Trophoblast cell (in vitro differentiated cells and primary cell): ENCODE data around the gene SLC35E1.

Source experiments
- DNase-seq, 2 donors: peaks; one replicate each; pipeline ENCODE4 v3.0.0-alpha.2; 2016
- H2AFZ ChIP-seq: 2 replicates; pipeline ENCODE4 v1.6.1; 2013; ENCODE audit warnings: low read length, moderate library complexity, mild to moderate bottlenecking; ENCODE audit not compliant: insufficient read depth, poor library complexity
- H2AK5ac ChIP-seq: 2 replicates; pipeline ENCODE4 v1.6.1; 2013; ENCODE audit warnings: mild to moderate bottlenecking, low read length
- H2BK120ac ChIP-seq: 2 replicates; pipeline ENCODE4 v1.6.1; 2013; ENCODE audit warnings: low read length, mild to moderate bottlenecking, moderate library complexity; ENCODE audit not compliant: insufficient read depth, poor library complexity
- H2BK12ac ChIP-seq: 2 replicates; pipeline ENCODE4 v1.6.1; 2013; ENCODE audit warnings: mild to moderate bottlenecking, low read length, moderate library complexity
- H2BK5ac ChIP-seq: 2 replicates; pipeline ENCODE4 v1.6.1; 2013; ENCODE audit warnings: low read length, low read depth, moderate library complexity, mild to moderate bottlenecking; ENCODE audit not compliant: poor library complexity
- H3K14ac ChIP-seq: 2 replicates; pipeline ENCODE4 v1.6.1; 2013; ENCODE audit warnings: mild to moderate bottlenecking, low read length
- H3K18ac ChIP-seq: 2 replicates; pipeline ENCODE4 v1.6.1; 2013; ENCODE audit warnings: mild to moderate bottlenecking, low read length
- H3K23ac ChIP-seq: 2 replicates; pipeline ENCODE4 v1.6.1; 2013; ENCODE audit warnings: low read length
- H3K27ac ChIP-seq: 2 replicates; pipeline ENCODE4 v1.5.1; 2013; ENCODE audit warnings: low read depth, mild to moderate bottlenecking, inconsistent platforms, low read length, moderate library complexity
- H3K27me3 ChIP-seq: 2 replicates; pipeline ENCODE4 v1.6.1; 2013; ENCODE audit warnings: inconsistent platforms, mild to moderate bottlenecking, low read length, moderate library complexity; ENCODE audit not compliant: insufficient read depth
- H3K36me3 ChIP-seq, 2 experiments: 1 replicate in 1 of 2; 2 replicates in 1 of 2; pipeline ENCODE4 v1.6.1; 2013; ENCODE audit warnings: low read length in 2 of 2, mild to moderate bottlenecking in 2 of 2, moderate library complexity in 1 of 2; ENCODE audit not compliant: insufficient read depth in 2 of 2, control insufficient read depth in 1 of 2
- H3K4ac ChIP-seq: 2 replicates; pipeline ENCODE4 v1.6.1; 2013; ENCODE audit warnings: low read depth, mild to moderate bottlenecking, low read length, moderate library complexity
- H3K4me1 ChIP-seq, 2 experiments: 1 replicate in 1 of 2; 2 replicates in 1 of 2; pipeline ENCODE4 v1.6.1; 2013; ENCODE audit warnings: low read length in 2 of 2, mild to moderate bottlenecking in 2 of 2, moderate library complexity in 1 of 2; ENCODE audit not compliant: insufficient read depth in 2 of 2, control insufficient read depth in 1 of 2
- H3K4me2 ChIP-seq: 2 replicates; pipeline ENCODE4 v1.6.1; 2013; ENCODE audit warnings: inconsistent platforms, mild to moderate bottlenecking, low read length, moderate library complexity
- H3K4me3 ChIP-seq: 2 replicates; pipeline ENCODE4 v1.5.1; 2013; ENCODE audit warnings: mild to moderate bottlenecking, low read depth, low read length, inconsistent platforms
- H3K79me1 ChIP-seq: one replicate; pipeline ENCODE4 v1.6.1; 2013; ENCODE audit warnings: low read length
- H3K79me2 ChIP-seq: 2 replicates; pipeline ENCODE4 v1.6.1; 2013; ENCODE audit warnings: low read length, mild to moderate bottlenecking; ENCODE audit not compliant: control insufficient read depth, insufficient read depth, poor library complexity
- H3K9ac ChIP-seq: 2 replicates; pipeline ENCODE4 v1.6.1; 2013; ENCODE audit warnings: mild to moderate bottlenecking, low read length
- H3K9me3 ChIP-seq: 2 replicates; pipeline ENCODE4 v1.6.1; 2013; ENCODE audit warnings: low read depth, mild to moderate bottlenecking, control low read depth, inconsistent platforms, low read length; ENCODE audit not compliant: insufficient read depth
- H4K12ac ChIP-seq: 2 replicates; pipeline ENCODE4 v1.6.1; 2013; ENCODE audit warnings: low read depth, mild to moderate bottlenecking, low read length, moderate library complexity
- H4K8ac ChIP-seq: 2 replicates; pipeline ENCODE4 v1.6.1; 2013; ENCODE audit warnings: low read depth, mild to moderate bottlenecking, low read length, moderate library complexity
- H4K91ac ChIP-seq: one replicate; pipeline ENCODE4 v1.6.1; 2013; ENCODE audit warnings: low read depth, mild to moderate bottlenecking, low read length, moderate library complexity
- WGBS: extraction: QIAGEN DNeasy Blood & Tissue Kit; methylation state at CpG from one replicate; pipeline ENCODE4 v1.1.7; 2013; ENCODE audit warnings: missing lambda C conversion rate; ENCODE audit not compliant: insufficient read length, insufficient coverage; ENCODE audit errors: extremely low coverage; 5-methylcytosine and 5-hydroxymethylcytosine counted together

SLC35E1 gene

GRCh38 chr19:16599655-16600346 is 27.6 kb upstream of the SLC35E1 start:
- Histone ChIP-seq H3K4me1 (no peaks in the 10 kb centered on the region), H3K18ac (no peak overlapping the region), H3K27me3 (no peaks in the 10 kb centered on the region), H2BK12ac (no peak overlapping the region), H3K27ac (no peak overlapping the region), H3K14ac (no peak overlapping the region), H3K79me2 (peaks cover 10% of the 10 kb centered on the region), H3K4me3 (no peak overlapping the region), H3K9ac (no peak overlapping the region), H3K23ac (no peak overlapping the region), H3K79me1 (no peaks in the 10 kb centered on the region), H2AFZ (no peak overlapping the region), H4K12ac (no peak overlapping the region), H3K4me2 (no peak overlapping the region), H3K36me3 (peaks cover 0 to 4% of the 10 kb centered on the region in 2 experiments), H2BK120ac (no peak overlapping the region), H4K8ac (no peak overlapping the region), H3K9me3 (no peaks in the 10 kb centered on the region), H2AK5ac (no peak overlapping the region), H4K91ac (no peak overlapping the region), H3K4ac (peak overlapping the region; percentile 17), H2BK5ac (no peak overlapping the region)
- DNase-seq: no peak
- WGBS: no CpG with 5 or more reads among the region's 6 CpGs

GRCh38 chr19:16598848-16599247 is 26.6 kb upstream of the SLC35E1 start:
- Histone ChIP-seq H3K18ac (no peak overlapping the region), H2BK5ac (no peak overlapping the region), H3K4ac (no peak overlapping the region), H2BK12ac (no peak overlapping the region), H3K4me2 (no peak overlapping the region), H3K9ac (no peak overlapping the region), H3K23ac (no peak overlapping the region), H4K8ac (no peak overlapping the region), H3K27ac (no peak overlapping the region), H2AFZ (no peak overlapping the region), H3K79me1 (no peaks in the 10 kb centered on the region), H2BK120ac (no peak overlapping the region), H3K4me1 (no peaks in the 10 kb centered on the region), H3K36me3 (peaks cover 0 to 3% of the 10 kb centered on the region in 2 experiments), H3K27me3 (no peaks in the 10 kb centered on the region), H2AK5ac (no peak overlapping the region), H3K79me2 (peaks cover 11% of the 10 kb centered on the region), H4K12ac (no peak overlapping the region), H4K91ac (no peak overlapping the region), H3K4me3 (no peak overlapping the region), H3K14ac (no peak overlapping the region), H3K9me3 (no peaks in the 10 kb centered on the region)
- WGBS: no CpG with 5 or more reads among the region's 4 CpGs
- DNase-seq: no peak

- no peak overlapping the region for H2BK120ac ChIP-seq
- H2AK5ac ChIP-seq: no peak overlapping the region
- H2BK5ac ChIP-seq: no peak overlapping the region
- H2AFZ ChIP-seq: no peak overlapping the region
- H4K8ac ChIP-seq: no peak overlapping the region
- peaks cover 0 to 5% of the 10 kb centered on the region in 2 experiments for H3K4me1 ChIP-seq
- H3K4me2 ChIP-seq: no peak overlapping the region
- H3K18ac ChIP-seq: no peak overlapping the region
- no peak overlapping the region for H3K14ac ChIP-seq
- H3K9me3 ChIP-seq: no peaks in the 10 kb centered on the region
- peak overlapping the region; percentile 32 for H3K4ac ChIP-seq
- peaks cover 4% of the 10 kb centered on the region for H3K79me2 ChIP-seq
- H3K27ac ChIP-seq: no peak overlapping the region
- peaks cover 0 to 3% of the 10 kb centered on the region in 2 experiments for H3K36me3 ChIP-seq
- H3K27me3 ChIP-seq: no peaks in the 10 kb centered on the region
- H4K91ac ChIP-seq: no peak overlapping the region
- no peak overlapping the region for H3K9ac ChIP-seq
- H3K23ac ChIP-seq: no peak overlapping the region
- H3K79me1 ChIP-seq: no peaks in the 10 kb centered on the region
- no peak overlapping the region for H2BK12ac ChIP-seq
- H3K4me3 ChIP-seq: no peak overlapping the region
- WGBS: no CpG with 5 or more reads among the region's 9 CpGs
- H4K12ac ChIP-seq: no peak overlapping the region
- DNase-seq: peak; percentile 33 to 66
Observed at GRCh38 chr19:16596399-16596798, 24.2 kb upstream of the SLC35E1 start.

- Histone ChIP-seq H2BK12ac (no peak overlapping the region), H3K36me3 (peaks cover 0 to 3% of the 10 kb centered on the region in 2 experiments), H3K4ac (peak overlapping the region; percentile 3), H3K14ac (no peak overlapping the region), H3K9ac (no peak overlapping the region), H2AFZ (no peak overlapping the region), H3K79me1 (no peaks in the 10 kb centered on the region), H4K91ac (no peak overlapping the region), H3K4me2 (no peak overlapping the region), H2AK5ac (no peak overlapping the region), H4K12ac (no peak overlapping the region), H3K4me1 (peaks cover 0 to 5% of the 10 kb centered on the region in 2 experiments), H2BK5ac (no peak overlapping the region), H3K27me3 (no peaks in the 10 kb centered on the region), H3K9me3 (no peaks in the 10 kb centered on the region), H3K4me3 (no peak overlapping the region), H3K79me2 (peaks cover 2% of the 10 kb centered on the region), H3K23ac (no peak overlapping the region), H4K8ac (no peak overlapping the region), H3K27ac (no peak overlapping the region), H2BK120ac (no peak overlapping the region), H3K18ac (no peak overlapping the region)
- WGBS: no CpG with 5 or more reads among the region's 8 CpGs
- no peak for DNase-seq
Observed at GRCh38 chr19:16595097-16595496, 22.9 kb upstream of the SLC35E1 start.
